ENCODE measurements around the gene USP5. TPM values are rescaled to one million over a fixed set of nuclear protein-coding genes. Genes with fewer than 3 reads are reported as not detected.

Gene USP5
- total and polyA plus RNA-seq, 2 of the 8 experiments (the other 6 are each of a cell fraction or from before 2014, with no cell fraction given) = 66.5 to 148 TPM

DNA sequence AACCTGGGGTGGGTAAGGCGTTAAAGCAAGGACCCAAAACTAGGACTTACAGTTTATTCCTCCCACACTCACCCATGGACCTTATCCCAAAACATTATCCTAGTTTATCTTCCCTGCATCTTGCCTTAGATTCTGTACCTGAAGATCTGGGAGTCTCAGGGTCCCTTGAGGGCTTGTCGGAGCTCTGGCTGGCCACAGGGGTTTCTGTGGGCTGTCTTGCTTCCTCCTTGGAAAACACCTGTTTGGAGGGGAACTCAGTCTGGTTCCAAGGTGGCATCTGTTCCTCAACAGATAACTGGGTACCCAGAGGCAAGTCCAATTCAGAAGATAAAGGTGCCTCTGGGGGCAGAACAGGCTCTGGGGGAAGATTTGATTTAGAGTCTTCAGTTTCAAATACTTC, 2.5 kb upstream of the USP5 start (continued):
- no peak for TF ChIP-seq SUZ12 (IDR thresholded peaks at IDR 0.05; ENCODE audit: low read length)
- no peak for TF ChIP-seq ZNF274 (IDR thresholded peaks at IDR 0.05; ENCODE audit: borderline replicate concordance, extremely low read depth, low read length)
- TF ChIP-seq GTF2F1 (IDR thresholded peaks at IDR 0.05; ENCODE audit: borderline replicate concordance, low read depth, low read length) = no peak
- TF ChIP-seq, protein P1, sequence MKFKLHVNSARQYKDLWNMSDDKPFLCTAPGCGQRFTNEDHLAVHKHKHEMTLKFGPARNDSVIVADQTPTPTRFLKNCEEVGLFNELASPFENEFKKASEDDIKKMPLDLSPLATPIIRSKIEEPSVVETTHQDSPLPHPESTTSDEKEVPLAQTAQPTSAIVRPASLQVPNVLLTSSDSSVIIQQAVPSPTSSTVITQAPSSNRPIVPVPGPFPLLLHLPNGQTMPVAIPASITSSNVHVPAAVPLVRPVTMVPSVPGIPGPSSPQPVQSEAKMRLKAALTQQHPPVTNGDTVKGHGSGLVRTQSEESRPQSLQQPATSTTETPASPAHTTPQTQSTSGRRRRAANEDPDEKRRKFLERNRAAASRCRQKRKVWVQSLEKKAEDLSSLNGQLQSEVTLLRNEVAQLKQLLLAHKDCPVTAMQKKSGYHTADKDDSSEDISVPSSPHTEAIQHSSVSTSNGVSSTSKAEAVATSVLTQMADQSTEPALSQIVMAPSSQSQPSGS (IDR thresholded peaks at IDR 0.05; ENCODE audit: low read length) = no peak
- no peak for TF ChIP-seq NRF1 (IDR thresholded peaks at IDR 0.05; ENCODE audit: low read depth, low read length)

Measured in H1 (cell line).